PC-3 (cell line): Measurements from ENCODE around the gene P3R3URF. TPM values are rescaled to one million over a fixed set of nuclear protein-coding genes. Genes with fewer than 3 reads are reported as not detected.

ENCODE experiments used
- ATAC-seq: fragments of 200-7000 bp; cut with Tn5 transposase; 2 replicates; pipeline ENCODE4 v1.9.1; 2020; ENCODE audit warnings: mild to moderate bottlenecking, moderate library complexity
- BruUV-seq: library from RNA; stranded (reverse); fragments of 400-500 nt; replicated peaks from 2 replicates; lab custom pipeline; 2021; lab: Mats Ljungman, UMichigan
- CTCF ChIA-PET: fragments of 300-600 bp; sonication (Branson Sonifier 250); formaldehyde crosslinking; loops from one replicate; lab custom pipeline; 2022; ENCODE audit warnings: antibody characterized with exemption; lab: Charles Lee
- POLR2A ChIA-PET: fragments of 300-600 bp; sonication (Branson Sonifier 250); formaldehyde crosslinking; loops from one replicate; lab custom pipeline; 2022; ENCODE audit warnings: antibody characterized with exemption; ENCODE audit not compliant: unreplicated experiment; lab: Charles Lee
- DNase-seq: peaks from one replicate; pipeline ENCODE4 v3.0.0-alpha.2; 2015
- H2AFZ ChIP-seq: fragments of 300-600 bp; sonication (generic); 2 replicates; pipeline ENCODE4 v1.6.0; 2016; ENCODE audit warnings: antibody characterized with exemption, low read length
- H3F3A ChIP-seq: fragments of 300-600 bp; sonication (generic); one replicate; pipeline ENCODE4 v1.6.0; 2017; ENCODE audit warnings: antibody characterized with exemption, low read length, control low read depth, mild to moderate bottlenecking; ENCODE audit not compliant: unreplicated experiment
- H3K27ac ChIP-seq: fragments of 300-600 bp; sonication (generic); 2 replicates; pipeline ENCODE4 v1.5.1; 2016; ENCODE audit warnings: mild to moderate bottlenecking, low read length
- H3K27me3 ChIP-seq: fragments of 300-600 bp; sonication (generic); 2 replicates; pipeline ENCODE4 v1.6.1; 2016; ENCODE audit warnings: low read length, mixed read lengths
- H3K36me3 ChIP-seq: fragments of 300-600 bp; sonication (generic); 2 replicates; pipeline ENCODE4 v1.6.1; 2016; ENCODE audit warnings: low read depth, mixed run types, low read length, mixed read lengths
- H3K4me1 ChIP-seq: fragments of 300-600 bp; sonication (generic); 2 replicates; pipeline ENCODE4 v1.5.1; 2016; ENCODE audit warnings: low read length; ENCODE audit not compliant: insufficient read depth
- H3K4me2 ChIP-seq: fragments of 300-600 bp; sonication (generic); 2 replicates; pipeline ENCODE4 v1.6.0; 2016; ENCODE audit warnings: low read length
- H3K4me3 ChIP-seq: fragments of 300-600 bp; sonication (generic); 2 replicates; pipeline ENCODE4 v1.5.1; 2016; ENCODE audit warnings: mild to moderate bottlenecking, low read length, mixed read lengths
- H3K79me2 ChIP-seq: fragments of 300-600 bp; sonication (generic); 2 replicates; pipeline ENCODE4 v1.6.1; 2017; ENCODE audit warnings: low read length, mixed read lengths
- H3K9ac ChIP-seq: fragments of 300-600 bp; sonication (generic); 2 replicates; pipeline ENCODE4 v1.6.0; 2016; ENCODE audit warnings: mild to moderate bottlenecking, low read length
- H3K9me2 ChIP-seq: fragments of 300-600 bp; sonication (generic); replicated peaks from 2 replicates; pipeline ENCODE4 v1.6.1; 2016; ENCODE audit warnings: mixed run types, low read length, mixed read lengths
- H3K9me3 ChIP-seq: fragments of 300-600 bp; sonication (generic); 2 replicates; pipeline ENCODE4 v1.6.1; 2016; ENCODE audit warnings: low read length, mixed read lengths
- H4K20me1 ChIP-seq: fragments of 300-600 bp; sonication (generic); 2 replicates; pipeline ENCODE4 v1.6.1; 2016; ENCODE audit warnings: low read length, mixed read lengths
- EZH2 ChIP-seq: fragments of 300-600 bp; sonication (generic); IDR thresholded peaks from one replicate; pipeline ENCODE4 v1.6.1; 2017; ENCODE audit warnings: antibody characterized with exemption, mild to moderate bottlenecking, low read length; ENCODE audit not compliant: unreplicated experiment
- EZH2phosphoT487 ChIP-seq: fragments of 300-600 bp; sonication (generic); IDR thresholded peaks from 2 replicates; pipeline ENCODE4 v1.6.1; 2018; ENCODE audit warnings: mild to moderate bottlenecking, antibody characterized with exemption, low read length, borderline replicate concordance
- intact Hi-C: fragments of 100-400 bp; cut with micrococcal nuclease; formaldehyde crosslinking; loops from 2 replicates; pipeline ENCODE4 v1.9.0; 2023
- total RNA-seq: library from RNA; depleted of rRNA; stranded (reverse); fragments of >200 nt; gene quantifications from 2 replicates; pipeline ENCODE4 v1.2.3, GENCODE V29; 2014
- TF ChIP-seq, protein P1 (sequence below): fragments of 300-600 bp; sonication (generic); conservative IDR thresholded peaks from 2 replicates; pipeline ENCODE4 v1.5.1; 2017; ENCODE audit warnings: antibody characterized with exemption, low read depth, mild to moderate bottlenecking, low read length

P3R3URF gene
- total RNA-seq, 1 experiment from 2014 or later, result not detected

DNA sequence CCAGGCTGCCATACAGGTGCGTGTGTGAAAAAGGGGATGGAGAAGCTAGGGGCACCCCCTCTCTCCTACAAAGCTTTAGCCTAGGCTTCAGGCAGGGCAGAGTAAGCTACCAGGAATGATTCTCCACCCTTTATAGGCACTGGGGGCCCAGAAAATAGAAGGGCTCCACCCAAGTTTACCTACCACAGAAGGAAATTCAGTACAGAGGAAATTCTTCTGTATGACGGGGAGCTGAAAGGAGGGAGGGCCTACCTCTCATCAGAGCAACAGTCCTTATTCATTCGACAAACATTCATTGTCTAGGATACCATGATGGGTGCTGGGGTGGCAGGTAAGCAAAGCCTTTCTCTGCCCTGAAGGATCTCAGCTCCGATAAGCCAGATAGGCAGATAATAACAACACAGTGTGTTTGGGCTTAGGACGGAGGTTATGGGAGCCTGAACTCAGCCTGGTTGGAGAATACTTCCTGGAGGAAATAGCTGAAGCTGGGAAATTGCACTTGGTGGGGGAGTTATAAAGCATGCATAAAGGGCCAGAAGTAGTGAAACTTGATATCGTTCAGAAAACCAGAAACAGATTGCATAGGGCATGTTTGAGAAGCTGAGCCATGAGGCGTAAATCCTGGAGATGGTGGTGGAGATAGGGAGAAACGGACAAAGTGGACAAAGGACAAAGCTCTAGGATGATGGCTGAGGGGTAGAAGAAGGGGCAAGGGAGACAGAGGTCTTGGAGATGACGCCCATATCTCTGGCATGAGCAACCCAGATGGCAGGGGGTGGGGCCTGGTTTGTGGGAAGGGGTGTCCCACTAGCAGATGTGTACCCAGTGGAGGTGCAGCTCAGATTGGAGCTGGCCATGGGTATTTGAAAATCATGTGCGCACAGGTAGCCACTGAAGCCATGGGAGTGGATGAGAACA lies 5.3 kb upstream of the P3R3URF start:
- ChIA-PET POLR2A (interaction anchor here (0.6 to 1.1 kb wide), 3 partner anchors 47 to 226 kb away, joined by 3 to 4 read pairs (median 4); no protein-coding TSS in a partner anchor), CTCF (interaction anchor here (0.6 to 3.7 kb wide), 5 partner anchors 16 to 146 kb away, joined by 3 to 58 read pairs (median 4); no protein-coding TSS in a partner anchor)
- peak; percentile 11 for ATAC-seq
- Histone ChIP-seq H4K20me1 (no peaks in the 10 kb centered on the region), H2AFZ (peak overlapping the region; percentile 63), H3K9ac (peak overlapping the region; percentile 85), H3K4me1 (peaks cover 61% of the 10 kb centered on the region), H3K9me3 (no peaks in the 10 kb centered on the region), H3K9me2 (no peaks in the 10 kb centered on the region), H3K4me2 (peak overlapping the region; percentile 81), H3K4me3 (peak overlapping the region; percentile 54), H3F3A (peaks cover 34% of the 10 kb centered on the region), H3K79me2 (peaks cover 10% of the 10 kb centered on the region), H3K27me3 (no peaks in the 10 kb centered on the region), H3K36me3 (peaks cover 13% of the 10 kb centered on the region; the same call in 1 of the 2 replicates), H3K27ac (peak overlapping the region; percentile 99)
- TF ChIP-seq EZH2phosphoT487, result no peak
- TF ChIP-seq EZH2, result no peak
- TF ChIP-seq, protein P1, sequence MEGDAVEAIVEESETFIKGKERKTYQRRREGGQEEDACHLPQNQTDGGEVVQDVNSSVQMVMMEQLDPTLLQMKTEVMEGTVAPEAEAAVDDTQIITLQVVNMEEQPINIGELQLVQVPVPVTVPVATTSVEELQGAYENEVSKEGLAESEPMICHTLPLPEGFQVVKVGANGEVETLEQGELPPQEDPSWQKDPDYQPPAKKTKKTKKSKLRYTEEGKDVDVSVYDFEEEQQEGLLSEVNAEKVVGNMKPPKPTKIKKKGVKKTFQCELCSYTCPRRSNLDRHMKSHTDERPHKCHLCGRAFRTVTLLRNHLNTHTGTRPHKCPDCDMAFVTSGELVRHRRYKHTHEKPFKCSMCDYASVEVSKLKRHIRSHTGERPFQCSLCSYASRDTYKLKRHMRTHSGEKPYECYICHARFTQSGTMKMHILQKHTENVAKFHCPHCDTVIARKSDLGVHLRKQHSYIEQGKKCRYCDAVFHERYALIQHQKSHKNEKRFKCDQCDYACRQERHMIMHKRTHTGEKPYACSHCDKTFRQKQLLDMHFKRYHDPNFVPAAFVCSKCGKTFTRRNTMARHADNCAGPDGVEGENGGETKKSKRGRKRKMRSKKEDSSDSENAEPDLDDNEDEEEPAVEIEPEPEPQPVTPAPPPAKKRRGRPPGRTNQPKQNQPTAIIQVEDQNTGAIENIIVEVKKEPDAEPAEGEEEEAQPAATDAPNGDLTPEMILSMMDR, result no peak
- DNase-seq, result peak; percentile 83
- intact Hi-C loops, result no loop called here
- BruUV-seq, result TSS peak; percentile 23

DNA sequence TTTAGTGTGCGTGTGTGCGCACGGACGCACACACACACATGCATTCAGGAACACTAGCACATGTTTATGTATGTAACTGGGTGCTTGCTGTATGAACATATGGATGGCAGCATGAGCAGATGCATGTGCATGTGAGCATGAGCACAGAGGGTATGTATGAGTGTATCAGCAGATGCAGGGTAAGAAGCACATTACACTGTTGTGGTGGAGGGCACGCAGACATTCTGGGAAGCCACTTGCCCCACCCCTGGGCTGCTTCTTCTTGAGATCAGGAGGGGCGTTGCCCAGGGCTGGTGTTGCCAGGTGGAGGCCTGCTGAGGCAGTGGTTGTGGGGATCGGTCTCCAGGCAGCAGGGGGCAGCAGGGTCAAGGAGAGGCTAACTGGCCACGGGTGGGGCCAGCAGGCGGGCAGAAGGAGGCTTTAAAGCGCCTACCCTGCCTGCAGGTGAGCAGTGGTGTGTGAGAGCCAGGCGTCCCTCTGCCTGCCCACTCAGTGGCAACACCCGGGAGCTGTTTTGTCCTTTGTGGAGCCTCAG lies 3.9 kb upstream of the P3R3URF start:
- ATAC-seq (peak; percentile 32), DNase-seq (peak; percentile 72)
- H3K9me2 ChIP-seq, result no peaks in the 10 kb centered on the region
- intact Hi-C loops, result no loop called here
- H3K79me2 ChIP-seq, result peaks cover 6% of the 10 kb centered on the region; the same call in 1 of the 2 replicates
- no peaks in the 10 kb centered on the region for H3K27me3 ChIP-seq
- peaks cover 4% of the 10 kb centered on the region; the same call in 1 of the 2 replicates for H3K36me3 ChIP-seq
- H3K9me3 ChIP-seq, result no peaks in the 10 kb centered on the region
- H2AFZ ChIP-seq, result peak overlapping the region; percentile 71; the same call in 1 of the 2 replicates
- peak overlapping the region; percentile 81 for H3K4me2 ChIP-seq
- POLR2A ChIA-PET, result no interaction called here
- H3K4me1 ChIP-seq, result peaks cover 56% of the 10 kb centered on the region
- peaks cover 34% of the 10 kb centered on the region for H3F3A ChIP-seq
- BruUV-seq, result no TSS peak
- H3K9ac ChIP-seq, result peak overlapping the region; percentile 85
- peak overlapping the region; percentile 54; the same call in 1 of the 2 replicates for H3K4me3 ChIP-seq
- H4K20me1 ChIP-seq, result no peaks in the 10 kb centered on the region
- CTCF ChIA-PET, result interaction anchor here (0.6 to 1.8 kb wide), 3 partner anchors 94 to 144 kb away, joined by 3 to 13 read pairs (median 4); no protein-coding TSS in a partner anchor
- H3K27ac ChIP-seq, result peak overlapping the region; percentile 99
- TF ChIP-seq EZH2, result no peak
- TF ChIP-seq, protein P1, result peak; percentile 59
